KOPT-K1 (cell line): ENCODE measurements around the gene ASPRV1.

Experiments
- H3K27ac ChIP-seq: fragments of 200-600 bp; sonication (generic); 2 replicates; pipeline ENCODE4 v1.5.1; 2016; ENCODE audit warnings: antibody characterized with exemption, mild to moderate bottlenecking, low read depth, low read length; ENCODE audit not compliant: poor library complexity, severe bottlenecking
- H3K36me3 ChIP-seq: fragments of 200-600 bp; sonication (generic); 2 replicates; pipeline ENCODE4 v1.5.1; 2017; ENCODE audit warnings: antibody characterized with exemption, mild to moderate bottlenecking, low read length, moderate library complexity; ENCODE audit not compliant: insufficient read depth
- H3K9me3 ChIP-seq: fragments of 200-600 bp; sonication (generic); 2 replicates; pipeline ENCODE4 v1.5.1; 2017; ENCODE audit warnings: antibody characterized with exemption, low read length, mild to moderate bottlenecking; ENCODE audit not compliant: insufficient read depth, poor library complexity, severe bottlenecking

Gene ASPRV1

DNA sequence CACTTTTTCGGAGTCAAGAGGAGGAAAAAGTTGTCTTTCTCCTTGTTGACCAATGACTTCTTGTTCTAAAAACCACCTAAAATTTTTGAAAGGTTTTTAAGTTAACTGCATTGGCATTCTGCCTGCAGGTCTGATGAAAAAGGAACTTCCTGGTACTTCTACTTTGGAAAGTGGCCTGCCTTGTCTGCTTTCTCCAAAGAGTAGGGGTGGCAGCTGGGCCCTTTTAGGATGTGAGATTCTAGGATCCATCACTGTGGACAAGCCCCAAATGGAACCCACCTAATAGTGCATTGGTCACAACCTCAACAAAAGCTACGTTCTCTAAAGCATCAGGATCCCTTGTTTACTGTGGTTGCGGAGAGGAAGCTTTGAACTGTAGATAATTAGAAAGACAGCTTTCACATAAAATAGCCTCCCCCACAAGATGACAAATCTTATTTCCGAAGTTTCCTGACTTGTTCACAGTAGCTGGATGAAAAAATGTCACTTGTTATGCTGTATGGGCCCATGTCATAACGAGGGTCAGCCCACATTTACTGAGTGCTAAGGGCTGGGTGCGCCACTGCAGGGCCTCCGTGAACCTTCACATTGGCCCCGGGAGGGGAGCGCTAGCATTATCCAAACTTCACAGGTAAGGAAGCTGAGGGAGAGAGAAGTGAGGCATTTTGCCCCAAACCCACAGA is 17.4 kb downstream of the ASPRV1 start:
- Histone ChIP-seq H3K9me3 (no peaks in the 10 kb centered on the region), H3K27ac (no peak overlapping the region), H3K36me3 (peaks cover 3% of the 10 kb centered on the region)

DNA sequence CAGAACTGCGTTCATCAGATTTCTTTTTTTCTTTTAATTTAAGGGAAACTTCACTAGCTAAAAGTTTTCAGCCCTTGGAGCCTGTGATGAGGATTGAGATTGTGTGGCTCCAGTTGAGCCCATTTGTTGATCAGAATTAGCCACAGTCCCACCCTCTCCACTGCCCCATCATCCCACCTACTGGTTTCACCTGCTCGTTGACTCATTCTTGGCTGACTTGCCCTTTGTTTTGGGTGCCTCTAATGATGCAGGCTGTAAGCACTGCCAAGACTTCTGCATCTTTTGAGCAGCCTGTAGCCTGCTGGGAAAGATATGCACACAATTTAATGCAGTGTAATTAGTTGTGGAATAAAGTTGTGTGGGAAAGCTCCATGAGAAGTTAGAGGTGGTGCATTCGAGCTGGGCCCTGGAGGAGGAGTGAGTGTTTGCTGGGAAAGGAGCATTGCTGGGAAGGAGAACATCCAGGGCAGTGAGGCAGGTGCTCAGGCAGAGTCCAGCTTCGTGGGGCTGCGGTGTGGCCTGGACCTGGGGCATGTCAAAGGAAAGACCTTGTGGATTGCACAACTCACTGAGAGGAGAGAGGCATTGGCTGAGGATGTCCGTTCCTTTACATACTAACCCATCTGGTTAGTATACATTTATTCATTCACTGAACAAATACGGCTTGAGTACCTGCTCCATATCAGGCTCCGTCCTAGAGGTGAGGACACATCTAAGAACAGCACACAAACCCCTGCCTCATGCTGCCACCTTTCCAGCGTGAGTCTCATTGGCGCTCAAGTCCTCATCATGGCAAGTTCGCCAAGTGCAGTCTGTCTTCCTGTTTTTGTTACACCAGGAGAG is 18.2 kb downstream of the ASPRV1 start:
- peaks cover 10% of the 10 kb centered on the region for H3K36me3 ChIP-seq
- no peaks in the 10 kb centered on the region for H3K9me3 ChIP-seq
- no peak overlapping the region for H3K27ac ChIP-seq

DNA sequence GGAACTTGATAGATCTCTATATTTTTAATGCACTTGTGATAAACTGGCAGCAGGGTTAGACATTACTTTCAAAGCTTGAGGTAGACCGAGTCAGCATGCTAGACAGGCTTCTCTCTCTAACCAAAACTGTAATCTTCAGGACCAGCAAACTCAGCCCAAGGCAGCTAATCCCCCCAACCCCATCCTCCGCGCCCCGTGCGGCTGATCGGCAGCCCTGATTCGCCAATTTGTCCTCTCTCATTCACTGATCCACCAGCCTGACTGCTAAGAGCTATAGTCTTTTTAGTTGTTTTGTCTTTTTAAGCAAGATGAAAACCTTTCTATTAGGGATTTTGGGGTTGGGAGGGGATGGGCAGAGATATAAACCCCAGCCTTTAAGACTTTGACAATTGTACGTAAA is 20.7 kb downstream of the ASPRV1 start:
- no peaks in the 10 kb centered on the region for H3K9me3 ChIP-seq
- peaks cover 30% of the 10 kb centered on the region for H3K36me3 ChIP-seq
- H3K27ac ChIP-seq = no peak overlapping the region

DNA sequence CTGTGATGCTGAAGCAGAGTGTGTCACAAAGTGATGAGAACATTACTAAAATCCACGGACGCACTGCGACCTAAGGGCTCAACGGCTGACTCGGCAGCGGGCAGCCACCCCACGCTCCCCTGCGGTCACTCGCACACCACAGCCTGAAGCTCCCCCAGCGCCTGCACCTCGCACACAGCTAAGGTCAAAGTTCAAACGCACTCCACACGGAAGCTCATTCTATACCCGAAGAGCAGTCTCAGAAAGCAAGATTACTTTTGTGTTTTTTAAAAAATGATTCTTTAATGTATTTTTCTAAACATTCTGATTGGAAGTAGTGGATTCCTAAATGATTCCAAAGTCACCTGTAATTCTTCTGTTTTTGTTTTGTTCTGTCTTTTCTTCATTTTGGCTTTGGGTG is 21.7 kb downstream of the ASPRV1 start:
- H3K36me3 ChIP-seq = peaks cover 35% of the 10 kb centered on the region
- H3K9me3 ChIP-seq = no peaks in the 10 kb centered on the region

GRCh38 chr2:69937968-69938367 is 23.5 kb downstream of the ASPRV1 start:
- Histone ChIP-seq H3K9me3 (no peaks in the 10 kb centered on the region), H3K27ac (no peak overlapping the region), H3K36me3 (peaks cover 35% of the 10 kb centered on the region)

More for the DNA sequence above, 21.7 kb downstream of the ASPRV1 start:
- H3K27ac ChIP-seq = no peak overlapping the region

DNA sequence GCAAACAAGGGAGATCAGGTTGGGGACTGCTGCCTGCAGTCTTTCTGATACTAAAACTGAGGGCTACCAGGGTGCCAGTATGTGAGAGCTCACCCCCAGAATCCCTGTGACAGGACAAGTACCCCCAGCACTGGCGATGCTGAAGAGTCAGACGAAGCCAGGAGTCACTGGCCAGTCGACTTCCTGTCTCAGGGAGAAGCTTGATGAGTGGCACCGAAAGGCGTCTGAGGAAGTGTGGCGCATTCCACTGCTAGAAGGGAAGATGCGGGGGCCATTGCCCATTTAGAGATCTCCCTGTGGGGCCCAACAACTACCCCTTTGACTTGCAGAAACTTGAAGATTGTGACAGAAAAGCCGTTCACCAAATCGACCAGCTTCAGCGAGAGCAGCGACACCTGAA is 24.5 kb downstream of the ASPRV1 start:
- Histone ChIP-seq H3K27ac (no peak overlapping the region), H3K36me3 (peaks cover 35% of the 10 kb centered on the region), H3K9me3 (no peaks in the 10 kb centered on the region)

- no peaks in the 10 kb centered on the region for H3K9me3 ChIP-seq
- no peak overlapping the region for H3K27ac ChIP-seq
- peaks cover 35% of the 10 kb centered on the region for H3K36me3 ChIP-seq
Observed at GRCh38 chr2:69935011-69935410, 26.4 kb downstream of the ASPRV1 start.

DNA sequence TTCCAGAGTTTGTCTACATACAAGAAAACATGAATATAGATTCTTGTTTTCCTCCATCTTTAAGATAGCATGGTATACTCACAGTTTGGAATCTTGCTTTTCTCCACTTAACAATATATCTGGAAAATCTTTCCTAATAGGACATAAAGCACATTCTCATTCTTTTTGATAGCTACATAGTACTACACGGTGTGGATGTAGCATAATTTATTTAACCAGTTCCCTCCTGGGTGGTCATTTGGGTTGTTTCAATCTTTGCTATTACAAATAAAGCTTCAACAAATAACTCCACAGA is 26.9 kb downstream of the ASPRV1 start:
- Histone ChIP-seq H3K36me3 (peaks cover 35% of the 10 kb centered on the region), H3K27ac (no peak overlapping the region), H3K9me3 (no peaks in the 10 kb centered on the region)

DNA sequence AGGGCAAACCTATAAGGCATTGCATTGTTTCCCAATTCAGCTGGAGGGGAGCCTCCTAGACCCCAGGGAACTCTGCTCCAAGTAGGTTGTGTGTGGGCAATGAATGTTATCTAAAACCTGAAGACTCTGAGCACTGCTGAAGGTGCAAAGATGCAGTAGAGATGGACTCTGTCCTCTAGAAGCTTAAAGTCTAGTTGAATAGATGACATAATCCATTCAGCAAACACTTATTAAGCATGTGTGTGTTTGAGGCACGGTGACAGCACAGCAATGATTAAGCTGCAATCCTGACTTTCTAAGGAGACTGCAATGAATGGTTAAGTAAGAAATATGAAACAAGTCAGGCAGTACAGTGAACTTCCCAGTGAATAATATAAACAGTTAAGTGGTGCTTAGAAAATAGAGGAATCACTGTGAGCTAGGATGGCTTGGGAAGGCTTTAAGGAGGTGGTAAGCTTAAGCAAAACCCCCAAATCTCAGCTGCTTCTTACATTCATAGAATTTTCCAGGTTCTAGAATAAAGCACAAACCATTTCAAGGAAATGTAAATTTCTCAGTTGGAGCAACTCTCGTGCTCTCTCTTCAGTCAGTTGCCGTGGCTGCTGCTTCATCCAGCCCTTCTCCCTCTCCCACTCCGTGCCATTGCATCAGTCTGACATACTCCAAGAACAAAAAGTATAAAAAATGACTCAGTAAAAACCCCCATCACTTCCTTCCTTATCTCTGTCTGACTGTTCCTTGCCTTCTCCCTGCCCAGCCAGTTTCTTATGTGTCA is 27.4 kb downstream of the ASPRV1 start:
- peaks cover 33% of the 10 kb centered on the region for H3K36me3 ChIP-seq
- H3K9me3 ChIP-seq = no peaks in the 10 kb centered on the region
- no peak overlapping the region for H3K27ac ChIP-seq

- peaks cover 26% of the 10 kb centered on the region; the same call in 1 of the 2 replicates for H3K36me3 ChIP-seq
- H3K9me3 ChIP-seq = no peaks in the 10 kb centered on the region
- no peak overlapping the region for H3K27ac ChIP-seq
Observed at GRCh38 chr2:69933254-69933828, 28.1 kb downstream of the ASPRV1 start.

GRCh38 chr2:69932596-69932922 is 28.9 kb downstream of the ASPRV1 start:
- peaks cover 19% of the 10 kb centered on the region; the same call in 1 of the 2 replicates for H3K36me3 ChIP-seq
- H3K27ac ChIP-seq = no peak overlapping the region

DNA sequence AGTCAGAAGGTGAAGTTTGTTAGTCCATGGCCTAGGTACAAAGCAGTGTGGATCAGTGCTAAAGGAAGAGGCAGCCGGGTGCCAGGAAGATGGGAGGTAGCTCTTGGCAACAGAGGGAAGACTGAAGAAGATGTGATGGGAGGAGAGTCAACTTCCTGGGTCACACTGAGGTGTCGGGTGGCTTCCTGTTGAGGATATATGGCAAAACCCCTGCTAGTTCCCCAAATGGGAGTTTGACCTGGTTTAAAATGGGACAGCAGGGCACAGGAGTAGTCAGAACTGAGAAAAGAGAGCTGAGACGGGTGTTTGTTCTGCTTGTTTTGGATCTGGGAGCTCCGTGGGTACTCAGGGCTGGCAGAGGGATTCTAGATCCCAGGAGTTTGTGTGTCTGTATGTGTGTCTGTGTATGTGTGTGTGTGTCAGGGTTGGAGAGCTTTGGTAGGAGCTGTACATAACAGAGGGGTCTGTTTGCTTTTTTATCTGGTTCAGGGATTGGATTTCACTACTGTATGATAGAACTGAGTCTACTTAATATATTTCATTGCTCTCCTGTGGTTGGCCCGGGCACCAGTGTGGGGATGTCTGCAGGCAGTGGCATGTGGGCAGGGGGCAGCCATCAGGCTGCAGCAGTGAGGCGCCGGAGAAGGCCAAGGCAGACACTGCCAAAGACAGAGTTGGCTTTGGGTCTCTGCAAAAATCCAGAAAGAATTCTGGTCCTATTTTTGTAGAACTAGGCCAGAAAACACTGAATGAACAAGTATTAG is 29.4 kb downstream of the ASPRV1 start:
- Histone ChIP-seq H3K27ac (no peak overlapping the region), H3K36me3 (peaks cover 14% of the 10 kb centered on the region; the same call in 1 of the 2 replicates), H3K9me3 (no peaks in the 10 kb centered on the region)

More at GRCh38 chr2:69932596-69932922, 28.9 kb downstream of the ASPRV1 start:
- H3K9me3 ChIP-seq = no peaks in the 10 kb centered on the region

DNA sequence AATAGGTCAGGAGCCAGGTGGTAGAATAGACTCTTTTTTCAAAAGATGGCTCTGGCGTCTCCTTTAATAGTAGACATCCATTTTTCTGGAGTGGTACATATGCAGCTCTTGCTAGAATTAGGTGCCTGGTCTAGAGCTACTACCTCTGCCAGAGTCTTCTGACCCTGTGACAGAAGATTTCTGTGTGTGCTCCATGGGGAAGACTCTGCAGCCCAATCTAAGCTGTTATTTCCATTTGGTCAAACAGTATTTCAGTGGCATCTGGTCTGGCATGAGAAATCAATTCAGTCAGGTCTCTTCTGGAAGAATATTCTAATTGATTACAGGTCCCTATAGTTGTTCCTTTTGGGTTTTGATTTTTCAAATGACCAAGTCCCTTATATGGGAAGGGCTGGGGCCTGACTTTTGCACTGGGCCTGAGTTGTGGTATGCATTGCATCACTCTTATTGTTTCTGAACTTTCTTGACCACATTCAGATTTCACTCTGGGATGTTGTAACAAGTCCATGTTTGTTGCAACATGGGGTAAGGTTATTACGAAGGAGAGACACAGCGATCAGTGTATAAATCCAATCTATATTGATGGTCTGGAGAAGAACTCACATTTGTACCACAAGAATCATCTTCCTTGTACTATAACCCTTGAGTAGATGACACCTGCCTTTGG is 34.4 kb downstream of the ASPRV1 start:
- Histone ChIP-seq H3K27ac (no peak overlapping the region), H3K9me3 (no peaks in the 10 kb centered on the region), H3K36me3 (peaks cover 2% of the 10 kb centered on the region; the same call in 1 of the 2 replicates)

DNA sequence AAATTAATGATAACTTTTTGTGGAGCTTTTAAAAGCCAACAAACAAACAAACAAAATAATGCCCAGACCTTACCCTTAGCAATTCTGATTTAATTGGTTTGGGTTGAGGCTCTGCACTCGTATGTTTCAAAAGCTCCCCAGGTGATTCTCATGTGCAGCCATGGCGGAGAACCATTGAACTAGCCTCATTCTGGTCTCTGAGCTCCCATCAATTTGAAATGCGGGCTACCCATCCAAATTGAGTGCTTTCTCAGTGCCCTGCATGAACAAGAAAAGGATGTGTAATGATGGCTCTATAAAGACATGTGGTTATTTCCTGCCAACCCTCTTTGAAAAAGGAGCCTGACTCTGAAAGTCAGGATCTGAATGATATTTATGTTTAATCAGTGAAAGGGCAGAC is 38.3 kb downstream of the ASPRV1 start:
- Histone ChIP-seq H3K27ac (no peak overlapping the region), H3K9me3 (no peaks in the 10 kb centered on the region), H3K36me3 (peaks cover 7% of the 10 kb centered on the region)
